HEK293 (cell line): ENCODE data around the gene PCBP3.

Source experiments
- KLF1 ChIP-seq: fragments of 450-650 bp; formaldehyde crosslinking; IDR thresholded peaks from 2 replicates; pipeline ENCODE4 v1.5.1; 2016; ENCODE audit warnings: missing biosample characterization, missing genetic modification characterization
- KLF17 ChIP-seq: fragments of 450-650 bp; formaldehyde crosslinking; IDR thresholded peaks from 2 replicates; pipeline ENCODE4 v1.5.1; 2016; ENCODE audit warnings: missing biosample characterization, missing genetic modification characterization
- MYNN ChIP-seq: fragments of 450-650 bp; formaldehyde crosslinking; IDR thresholded peaks from 2 replicates; pipeline ENCODE4 v1.5.1; 2016; ENCODE audit warnings: missing biosample characterization, missing genetic modification characterization, borderline replicate concordance
- OVOL3 ChIP-seq: fragments of 450-650 bp; formaldehyde crosslinking; IDR thresholded peaks from 2 replicates; pipeline ENCODE4 v1.5.1; 2016; ENCODE audit warnings: missing biosample characterization, missing genetic modification characterization
- PRDM4 ChIP-seq: fragments of 450-650 bp; formaldehyde crosslinking; IDR thresholded peaks from 2 replicates; pipeline ENCODE4 v1.5.1; 2017; ENCODE audit warnings: missing biosample characterization, missing genetic modification characterization
- ZBTB26 ChIP-seq: fragments of 450-650 bp; formaldehyde crosslinking; optimal IDR thresholded peaks from 2 replicates; pipeline ENCODE3; 2016; ENCODE audit warnings: missing biosample characterization, mild to moderate bottlenecking, missing genetic modification characterization
- ZBTB44 ChIP-seq: fragments of 450-650 bp; IDR thresholded peaks from 2 replicates; pipeline ENCODE4 v1.5.1; 2018; ENCODE audit warnings: missing biosample characterization, mild to moderate bottlenecking, missing genetic modification characterization
- ZFP3 ChIP-seq: fragments of 450-650 bp; formaldehyde crosslinking; IDR thresholded peaks from 2 replicates; pipeline ENCODE4 v1.5.1; 2016; ENCODE audit warnings: low read depth, missing biosample characterization, missing genetic modification characterization
- ZNF146 ChIP-seq: fragments of 450-650 bp; formaldehyde crosslinking; IDR thresholded peaks from 2 replicates; pipeline ENCODE4 v1.5.1; 2016; ENCODE audit warnings: missing biosample characterization, missing genetic modification characterization
- ZNF18 ChIP-seq: fragments of 450-650 bp; formaldehyde crosslinking; IDR thresholded peaks from 2 replicates; pipeline ENCODE4 v1.5.1; 2016; ENCODE audit warnings: missing biosample characterization, missing genetic modification characterization
- ZNF274 ChIP-seq, 2 experiments: fragments of 200-500 bp in 1 of 2; fragments of 450-650 bp in 1 of 2; sonication (Bioruptor generic) in 1 of 2; formaldehyde crosslinking in 1 of 2; IDR thresholded peaks; 2 replicates each; pipeline versions ENCODE4 v1.5.1 to v1.6.1; 2014 to 2016; ENCODE audit warnings: borderline replicate concordance in 1 of 2, inconsistent platforms in 1 of 2, low read length in 1 of 2, missing biosample characterization in 1 of 2, missing genetic modification characterization in 1 of 2
- ZNF335 ChIP-seq: fragments of 450-650 bp; formaldehyde crosslinking; conservative IDR thresholded peaks from 2 replicates; pipeline ENCODE4 v1.5.1; 2016; ENCODE audit warnings: missing biosample characterization, missing genetic modification characterization
- ZNF366 ChIP-seq: fragments of 450-650 bp; formaldehyde crosslinking; conservative IDR thresholded peaks from 2 replicates; pipeline ENCODE4 v1.5.1; 2016; ENCODE audit warnings: missing biosample characterization, missing genetic modification characterization
- ZNF391 ChIP-seq: fragments of 450-650 bp; formaldehyde crosslinking; IDR thresholded peaks from 2 replicates; pipeline ENCODE4 v1.5.1; 2016; ENCODE audit warnings: low read depth, missing biosample characterization, missing genetic modification characterization, borderline replicate concordance
- ZNF416 ChIP-seq: fragments of 450-650 bp; formaldehyde crosslinking; IDR thresholded peaks from 2 replicates; pipeline ENCODE4 v1.5.1; 2016; ENCODE audit warnings: missing biosample characterization, missing genetic modification characterization
- ZNF513 ChIP-seq: fragments of 450-650 bp; IDR thresholded peaks from 2 replicates; pipeline ENCODE4 v1.5.1; 2018; ENCODE audit warnings: missing biosample characterization, missing genetic modification characterization
- ZNF518A ChIP-seq: fragments of 450-650 bp; formaldehyde crosslinking; conservative IDR thresholded peaks from 2 replicates; pipeline ENCODE4 v1.5.1; 2016; ENCODE audit warnings: low read depth, missing biosample characterization, missing genetic modification characterization
- ZNF561 ChIP-seq: fragments of 450-650 bp; IDR thresholded peaks from 2 replicates; pipeline ENCODE4 v1.5.1; 2018; ENCODE audit warnings: missing biosample characterization, missing genetic modification characterization, borderline replicate concordance
- ZNF610 ChIP-seq: fragments of 450-650 bp; formaldehyde crosslinking; IDR thresholded peaks from 2 replicates; pipeline ENCODE4 v1.5.1; 2016; ENCODE audit warnings: missing biosample characterization, missing genetic modification characterization, borderline replicate concordance
- ZNF624 ChIP-seq: fragments of 450-650 bp; formaldehyde crosslinking; IDR thresholded peaks from 2 replicates; pipeline ENCODE4 v1.5.1; 2017; ENCODE audit warnings: missing biosample characterization, missing genetic modification characterization
- ZNF660 ChIP-seq: fragments of 450-650 bp; IDR thresholded peaks from 2 replicates; pipeline ENCODE4 v1.5.1; 2018; ENCODE audit warnings: missing biosample characterization, mild to moderate bottlenecking, missing genetic modification characterization
- ZNF777 ChIP-seq: fragments of 450-650 bp; formaldehyde crosslinking; IDR thresholded peaks from 2 replicates; pipeline ENCODE4 v1.5.1; 2017; ENCODE audit warnings: missing biosample characterization, missing genetic modification characterization, borderline replicate concordance

The PCBP3 gene

GRCh38 chr21:45640888-45641479, 2.5 kb upstream of the PCBP3 start (continued):
- TF ChIP-seq ZNF518A (tag by site-specific recombination) (no peak), ZNF274 (IDR thresholded peaks at IDR 0.05; ENCODE audit: low read length) (no peak), ZNF274 (tag by site-specific recombination; IDR thresholded peaks at IDR 0.05; ENCODE audit: borderline replicate concordance) (no peak), ZNF18 (tag by site-specific recombination) (no peak), ZBTB26 (tag by site-specific recombination) (no peak), MYNN (tag by site-specific recombination) (no peak), PRDM4 (no peak), KLF1 (tag by site-specific recombination) (no peak), ZBTB44 (no peak), ZNF624 (no peak), ZNF660 (no peak), ZNF366 (tag by site-specific recombination) (no peak), ZNF335 (tag by site-specific recombination) (no peak), ZNF146 (tag by site-specific recombination) (peak; percentile 22; the same call in 1 of the 2 replicates), ZNF416 (tag by site-specific recombination) (no peak), ZNF513 (tag by site-specific recombination) (no peak), ZFP3 (no peak), OVOL3 (no peak), ZNF391 (tag by site-specific recombination) (no peak), ZNF561 (no peak), ZNF610 (tag by site-specific recombination) (no peak), ZNF777 (tag by site-specific recombination) (no peak), KLF17 (peak; percentile 35; the same call in 1 of the 2 replicates)
